ENCODE results near the gene GPR26.

Gene GPR26

DNA sequence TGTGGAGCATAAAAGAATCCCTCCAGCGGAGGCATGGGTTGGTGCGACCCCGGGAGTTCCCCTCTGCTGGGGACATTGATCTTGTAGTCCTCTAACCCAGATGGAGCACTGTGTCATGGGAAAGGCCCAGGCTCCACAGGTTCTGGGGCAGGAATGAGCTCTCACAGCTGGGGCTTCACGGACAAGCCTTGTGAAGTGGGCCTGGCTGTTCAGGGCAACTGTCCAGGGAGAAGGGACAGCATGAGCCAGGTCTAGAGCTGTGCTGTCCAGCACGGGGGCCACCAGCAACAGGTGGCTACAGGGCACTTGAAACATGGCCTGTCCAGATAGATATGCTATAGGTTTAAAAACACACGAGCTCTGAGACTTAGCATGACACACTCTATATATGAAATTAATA lies 11.4 kb downstream of the GPR26 start:
- Histone ChIP-seq H2AFZ (ENCODE audit: low read depth, low read length) (no peak overlapping the region), H4K20me1 (ENCODE audit: insufficient read depth, low read length) (no peaks in the 10 kb centered on the region; the same call in 1 of the 2 replicates), H3K27me3 (ENCODE audit: insufficient read depth, low read length, poor library complexity) (no peaks in the 10 kb centered on the region), H3K4me3 (ENCODE audit: low read depth in 1 of 2, low read length in 2 of 2) (no peak overlapping the region), H3K36me3 (ENCODE audit: insufficient read depth, low read length) (no peaks in the 10 kb centered on the region), H3K4me2 (ENCODE audit: insufficient read depth, low read length) (no peak overlapping the region), H3K9me3 (ENCODE audit: insufficient read depth, low read length, severe bottlenecking) (no peaks in the 10 kb centered on the region), H3K4me1 (ENCODE audit: insufficient read depth, low read length) (no peaks in the 10 kb centered on the region), H3K79me2 (ENCODE audit: insufficient read depth, low read length) (no peaks in the 10 kb centered on the region), H3K9ac (ENCODE audit: low read depth, low read length) (no peak overlapping the region), H3K27ac (ENCODE audit: low read length) (no peak overlapping the region)
- ATAC-seq (ENCODE audit: insufficient read depth, low read depth) (no peak), DNase-seq (no peak)
- TF ChIP-seq EZH2 (IDR thresholded peaks at IDR 0.05; ENCODE audit: borderline replicate concordance, low read depth, low read length, severe bottlenecking), result no peak
- TF ChIP-seq, protein P1, sequence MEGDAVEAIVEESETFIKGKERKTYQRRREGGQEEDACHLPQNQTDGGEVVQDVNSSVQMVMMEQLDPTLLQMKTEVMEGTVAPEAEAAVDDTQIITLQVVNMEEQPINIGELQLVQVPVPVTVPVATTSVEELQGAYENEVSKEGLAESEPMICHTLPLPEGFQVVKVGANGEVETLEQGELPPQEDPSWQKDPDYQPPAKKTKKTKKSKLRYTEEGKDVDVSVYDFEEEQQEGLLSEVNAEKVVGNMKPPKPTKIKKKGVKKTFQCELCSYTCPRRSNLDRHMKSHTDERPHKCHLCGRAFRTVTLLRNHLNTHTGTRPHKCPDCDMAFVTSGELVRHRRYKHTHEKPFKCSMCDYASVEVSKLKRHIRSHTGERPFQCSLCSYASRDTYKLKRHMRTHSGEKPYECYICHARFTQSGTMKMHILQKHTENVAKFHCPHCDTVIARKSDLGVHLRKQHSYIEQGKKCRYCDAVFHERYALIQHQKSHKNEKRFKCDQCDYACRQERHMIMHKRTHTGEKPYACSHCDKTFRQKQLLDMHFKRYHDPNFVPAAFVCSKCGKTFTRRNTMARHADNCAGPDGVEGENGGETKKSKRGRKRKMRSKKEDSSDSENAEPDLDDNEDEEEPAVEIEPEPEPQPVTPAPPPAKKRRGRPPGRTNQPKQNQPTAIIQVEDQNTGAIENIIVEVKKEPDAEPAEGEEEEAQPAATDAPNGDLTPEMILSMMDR (IDR thresholded peaks at IDR 0.05; ENCODE audit: borderline replicate concordance, extremely low read depth, low read length, poor library complexity, severe bottlenecking), result no peak

DNA sequence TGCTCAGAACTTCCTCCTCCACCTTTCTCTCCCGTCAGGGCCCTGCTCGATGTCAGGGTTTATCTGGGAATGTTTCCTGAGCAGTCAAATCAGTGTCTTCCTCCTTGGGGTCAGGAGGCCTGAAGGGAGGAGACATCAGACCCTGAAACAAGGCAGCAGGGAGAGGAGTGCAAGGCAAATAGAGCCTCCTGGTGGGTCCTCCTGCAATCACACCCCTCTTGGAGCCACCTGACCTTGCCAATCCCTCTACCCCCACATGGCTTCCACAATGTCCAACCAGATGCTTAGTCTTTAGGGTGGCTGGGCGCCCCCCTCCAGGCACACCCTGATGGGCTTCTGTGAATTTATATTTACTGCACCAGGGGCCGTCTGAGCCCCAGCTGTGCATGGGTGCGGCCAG lies 12.2 kb downstream of the GPR26 start:
- no peak overlapping the region for H3K9ac ChIP-seq (ENCODE audit: low read depth, low read length)
- no peak overlapping the region for H2AFZ ChIP-seq (ENCODE audit: low read depth, low read length)
- no peak overlapping the region for H3K4me3 ChIP-seq (ENCODE audit: low read depth in 1 of 2, low read length in 2 of 2)
- ATAC-seq (ENCODE audit: insufficient read depth, low read depth) (no peak), DNase-seq (no peak)
- H3K27ac ChIP-seq (ENCODE audit: low read length), result no peak overlapping the region
- H3K27me3 ChIP-seq (ENCODE audit: insufficient read depth, low read length, poor library complexity), result no peaks in the 10 kb centered on the region
- no peaks in the 10 kb centered on the region for H3K79me2 ChIP-seq (ENCODE audit: insufficient read depth, low read length)
- no peaks in the 10 kb centered on the region for H3K4me1 ChIP-seq (ENCODE audit: insufficient read depth, low read length)
- H3K36me3 ChIP-seq (ENCODE audit: insufficient read depth, low read length), result no peaks in the 10 kb centered on the region
- H4K20me1 ChIP-seq (ENCODE audit: insufficient read depth, low read length), result no peaks in the 10 kb centered on the region; the same call in 1 of the 2 replicates
- TF ChIP-seq EZH2 (IDR thresholded peaks at IDR 0.05; ENCODE audit: borderline replicate concordance, low read depth, low read length, severe bottlenecking), result no peak
- TF ChIP-seq, protein P1 (IDR thresholded peaks at IDR 0.05; ENCODE audit: borderline replicate concordance, extremely low read depth, low read length, poor library complexity, severe bottlenecking), result peak; percentile 21
- H3K9me3 ChIP-seq (ENCODE audit: insufficient read depth, low read length, severe bottlenecking), result no peaks in the 10 kb centered on the region
- H3K4me2 ChIP-seq (ENCODE audit: insufficient read depth, low read length), result no peak overlapping the region

DNA sequence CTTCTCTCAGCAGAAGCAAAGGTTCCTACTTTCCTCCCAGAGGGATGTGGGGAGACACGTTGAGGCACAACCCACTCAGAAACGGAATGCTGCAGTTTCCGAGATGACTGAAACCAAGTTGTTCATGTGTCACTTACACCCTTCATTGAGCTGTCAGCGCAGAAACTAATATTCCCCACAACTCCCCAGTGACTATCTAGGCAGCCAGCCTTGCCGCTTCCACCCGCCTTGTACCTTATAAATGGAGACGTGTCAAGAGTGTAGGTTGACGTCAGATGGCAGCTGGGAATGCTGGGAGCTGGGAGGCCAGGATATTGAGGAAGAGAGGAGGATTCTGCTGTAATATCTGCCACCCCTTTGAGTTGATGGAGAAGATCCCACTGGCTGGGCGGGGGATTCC lies 15.1 kb downstream of the GPR26 start:
- no peaks in the 10 kb centered on the region for H3K9me3 ChIP-seq (ENCODE audit: insufficient read depth, low read length, severe bottlenecking)
- H4K20me1 ChIP-seq (ENCODE audit: insufficient read depth, low read length), result no peaks in the 10 kb centered on the region; the same call in 1 of the 2 replicates
- no peaks in the 10 kb centered on the region for H3K79me2 ChIP-seq (ENCODE audit: insufficient read depth, low read length)
- no peaks in the 10 kb centered on the region for H3K27me3 ChIP-seq (ENCODE audit: insufficient read depth, low read length, poor library complexity)
- no peak overlapping the region for H3K27ac ChIP-seq (ENCODE audit: low read length)
- no peaks in the 10 kb centered on the region for H3K36me3 ChIP-seq (ENCODE audit: insufficient read depth, low read length)
- H3K4me2 ChIP-seq (ENCODE audit: insufficient read depth, low read length), result no peak overlapping the region
- no peak overlapping the region for H3K4me3 ChIP-seq (ENCODE audit: low read depth in 1 of 2, low read length in 2 of 2)
- H3K4me1 ChIP-seq (ENCODE audit: insufficient read depth, low read length), result no peaks in the 10 kb centered on the region
- H2AFZ ChIP-seq (ENCODE audit: low read depth, low read length), result no peak overlapping the region
- no peak for TF ChIP-seq EZH2 (IDR thresholded peaks at IDR 0.05; ENCODE audit: borderline replicate concordance, low read depth, low read length, severe bottlenecking)
- TF ChIP-seq, protein P1 (IDR thresholded peaks at IDR 0.05; ENCODE audit: borderline replicate concordance, extremely low read depth, low read length, poor library complexity, severe bottlenecking), result no peak
- ATAC-seq (ENCODE audit: insufficient read depth, low read depth) (no peak), DNase-seq (no peak)
- no peak overlapping the region for H3K9ac ChIP-seq (ENCODE audit: low read depth, low read length)

DNA sequence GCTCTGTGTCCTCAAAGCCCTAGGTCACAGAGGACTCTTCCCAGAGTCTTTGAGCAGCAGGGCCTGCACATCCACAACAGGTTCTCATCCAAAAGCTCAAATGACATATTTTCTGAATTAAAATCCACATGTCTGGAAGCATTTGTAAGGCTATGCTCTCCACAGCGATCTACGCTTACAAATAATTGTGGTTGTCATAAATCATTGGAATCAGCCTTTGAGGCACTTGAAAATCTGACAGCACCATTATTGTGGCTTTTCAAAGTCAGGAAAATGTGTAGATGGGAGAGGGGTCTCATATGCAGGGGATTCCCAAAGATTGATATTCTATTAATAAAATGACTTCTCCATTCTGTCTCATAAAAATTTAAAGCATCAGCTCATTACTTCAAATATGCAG lies 16.3 kb downstream of the GPR26 start:
- Histone ChIP-seq H3K9me3 (ENCODE audit: insufficient read depth, low read length, severe bottlenecking) (no peaks in the 10 kb centered on the region), H3K27me3 (ENCODE audit: insufficient read depth, low read length, poor library complexity) (no peaks in the 10 kb centered on the region), H2AFZ (ENCODE audit: low read depth, low read length) (no peak overlapping the region), H3K36me3 (ENCODE audit: insufficient read depth, low read length) (no peaks in the 10 kb centered on the region), H4K20me1 (ENCODE audit: insufficient read depth, low read length) (no peaks in the 10 kb centered on the region; the same call in 1 of the 2 replicates), H3K4me1 (ENCODE audit: insufficient read depth, low read length) (no peaks in the 10 kb centered on the region), H3K4me2 (ENCODE audit: insufficient read depth, low read length) (no peak overlapping the region), H3K4me3 (ENCODE audit: low read depth in 1 of 2, low read length in 2 of 2) (no peak overlapping the region), H3K9ac (ENCODE audit: low read depth, low read length) (no peak overlapping the region), H3K79me2 (ENCODE audit: insufficient read depth, low read length) (no peaks in the 10 kb centered on the region), H3K27ac (ENCODE audit: low read length) (no peak overlapping the region)
- no peak for ATAC-seq (ENCODE audit: insufficient read depth, low read depth)
- no peak for DNase-seq
- no peak for TF ChIP-seq EZH2 (IDR thresholded peaks at IDR 0.05; ENCODE audit: borderline replicate concordance, low read depth, low read length, severe bottlenecking)
- TF ChIP-seq, protein P1 (IDR thresholded peaks at IDR 0.05; ENCODE audit: borderline replicate concordance, extremely low read depth, low read length, poor library complexity, severe bottlenecking), result no peak
